GM10266 (cell line): ENCODE data around the gene TRIM15.
"Not testable (repeated sequence)": the region's sequence is repeated elsewhere in the genome, so short reads cannot be mapped to it uniquely, and the experiment has no call there.

ENCODE experiments used
- DNase-seq: peaks from one replicate; pipeline ENCODE4 v3.0.0; 2012; ENCODE audit errors: extremely low spot score
- TF ChIP-seq, protein P1 (sequence below): IDR thresholded peaks from 2 replicates; pipeline ENCODE4 v1.5.1; 2012; ENCODE audit warnings: mild to moderate bottlenecking, low read depth; ENCODE audit not compliant: control insufficient read depth, insufficient read depth; ENCODE audit errors: missing control alignments

Gene TRIM15

DNA sequence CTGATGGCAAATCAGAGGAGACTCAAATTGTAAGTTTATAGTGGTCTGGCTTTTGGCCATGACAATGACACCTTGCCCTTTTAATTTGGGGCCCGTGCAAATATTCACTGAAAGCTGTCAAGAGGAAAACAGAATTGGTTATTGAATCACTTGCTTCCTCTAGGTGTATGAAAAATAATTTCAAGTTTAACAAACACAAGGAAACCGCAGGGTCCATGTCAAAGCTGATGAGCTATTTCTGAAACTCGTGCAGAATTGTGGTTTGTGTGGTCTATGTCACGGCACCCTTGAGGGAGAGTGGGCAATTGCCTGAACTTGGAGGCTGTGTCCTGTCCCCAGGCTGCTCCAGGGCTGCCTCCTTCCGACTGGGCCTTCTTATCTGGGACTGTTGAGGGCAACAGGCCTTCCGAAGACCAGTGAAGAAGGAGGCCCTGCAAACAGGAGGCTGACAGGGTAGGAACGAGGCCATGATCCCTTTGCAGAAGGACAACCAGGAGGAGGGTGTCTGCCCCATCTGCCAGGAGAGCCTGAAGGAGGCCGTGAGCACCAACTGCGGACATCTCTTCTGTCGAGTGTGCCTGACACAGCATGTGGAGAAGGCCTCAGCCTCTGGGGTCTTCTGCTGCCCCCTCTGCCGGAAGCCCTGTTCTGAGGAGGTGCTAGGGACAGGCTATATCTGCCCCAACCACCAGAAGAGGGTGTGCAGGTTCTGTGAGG, 26.6 kb upstream of the TRIM15 start:
- no peak for DNase-seq
- TF ChIP-seq, protein P1, sequence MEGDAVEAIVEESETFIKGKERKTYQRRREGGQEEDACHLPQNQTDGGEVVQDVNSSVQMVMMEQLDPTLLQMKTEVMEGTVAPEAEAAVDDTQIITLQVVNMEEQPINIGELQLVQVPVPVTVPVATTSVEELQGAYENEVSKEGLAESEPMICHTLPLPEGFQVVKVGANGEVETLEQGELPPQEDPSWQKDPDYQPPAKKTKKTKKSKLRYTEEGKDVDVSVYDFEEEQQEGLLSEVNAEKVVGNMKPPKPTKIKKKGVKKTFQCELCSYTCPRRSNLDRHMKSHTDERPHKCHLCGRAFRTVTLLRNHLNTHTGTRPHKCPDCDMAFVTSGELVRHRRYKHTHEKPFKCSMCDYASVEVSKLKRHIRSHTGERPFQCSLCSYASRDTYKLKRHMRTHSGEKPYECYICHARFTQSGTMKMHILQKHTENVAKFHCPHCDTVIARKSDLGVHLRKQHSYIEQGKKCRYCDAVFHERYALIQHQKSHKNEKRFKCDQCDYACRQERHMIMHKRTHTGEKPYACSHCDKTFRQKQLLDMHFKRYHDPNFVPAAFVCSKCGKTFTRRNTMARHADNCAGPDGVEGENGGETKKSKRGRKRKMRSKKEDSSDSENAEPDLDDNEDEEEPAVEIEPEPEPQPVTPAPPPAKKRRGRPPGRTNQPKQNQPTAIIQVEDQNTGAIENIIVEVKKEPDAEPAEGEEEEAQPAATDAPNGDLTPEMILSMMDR = no peak

DNA sequence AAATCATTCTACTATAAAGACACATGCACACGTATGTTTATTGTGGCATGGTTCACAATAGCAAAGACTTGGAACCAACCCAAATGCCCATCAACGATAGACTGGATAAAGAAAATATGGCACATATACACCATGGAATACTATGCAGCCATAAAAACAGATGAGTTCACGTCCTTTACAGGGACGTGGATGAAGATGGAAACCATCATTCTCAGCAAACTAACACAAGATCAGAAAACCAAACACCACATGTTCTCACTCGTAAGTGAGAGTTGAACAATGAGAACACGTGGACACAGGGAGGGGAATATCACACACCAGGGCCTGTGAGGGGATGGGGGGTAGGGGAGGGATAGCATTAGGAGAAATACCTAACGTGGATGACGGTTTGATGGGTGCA, 23.1 kb upstream of the TRIM15 start:
- DNase-seq = not testable (repeated sequence)

DNA sequence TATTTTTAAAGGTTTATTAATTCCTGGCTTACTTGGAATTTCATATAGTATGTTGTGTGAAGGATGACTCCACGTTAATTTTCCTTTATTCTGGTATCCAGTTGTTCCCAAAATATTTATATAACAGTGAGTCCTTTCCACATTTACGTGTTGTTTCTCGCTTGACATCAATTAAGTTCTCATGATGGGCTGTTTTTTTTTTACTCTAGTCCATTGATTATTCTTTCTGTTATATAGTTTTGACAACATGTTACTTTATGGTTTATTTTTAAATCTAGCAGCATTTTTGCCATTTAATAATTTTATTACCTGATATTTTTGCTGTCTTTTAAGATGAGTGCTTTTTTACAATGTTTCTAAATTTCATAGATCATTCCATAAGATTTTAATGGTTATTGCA, 20.7 kb upstream of the TRIM15 start:
- DNase-seq = no peak
- TF ChIP-seq, protein P1 = no peak

DNA sequence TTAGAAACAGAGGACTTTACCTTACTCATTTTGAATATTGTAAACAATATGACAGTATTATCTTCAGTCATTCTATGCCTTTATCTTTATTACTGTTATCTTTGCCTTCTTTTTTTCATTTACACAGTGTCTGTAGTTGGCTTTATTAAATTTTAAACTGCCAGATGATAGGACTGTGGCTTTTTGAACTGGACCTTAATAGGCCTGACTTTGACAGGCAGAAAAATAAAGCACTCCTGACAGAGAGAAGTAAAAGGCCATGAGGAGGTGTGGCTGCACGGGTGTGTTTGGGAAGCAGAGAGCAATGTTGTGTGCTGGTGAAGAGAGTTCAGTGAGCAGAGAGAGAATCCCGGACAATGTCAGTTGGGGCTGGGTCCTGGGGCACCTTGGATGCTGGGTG, 19.6 kb upstream of the TRIM15 start:
- TF ChIP-seq, protein P1 = no peak
- DNase-seq = no peak

DNA sequence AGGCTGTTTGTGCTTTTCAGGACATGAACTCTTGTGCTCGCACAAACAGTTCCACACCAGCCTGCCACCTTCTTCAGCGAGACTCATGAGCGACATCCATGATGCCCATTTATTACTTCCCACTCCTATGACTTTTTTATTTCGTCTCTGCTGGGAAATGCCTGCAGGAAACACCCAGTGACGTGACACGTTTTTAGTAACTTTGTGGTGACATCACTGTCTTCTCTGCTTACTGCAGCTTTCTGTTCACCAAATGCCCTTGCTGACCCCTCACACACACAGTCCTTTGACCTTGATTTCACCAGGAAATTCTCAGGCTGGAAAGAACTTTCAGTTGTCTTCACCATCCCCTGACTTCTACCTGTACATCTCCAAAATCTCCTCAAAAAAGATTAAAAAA, 18.5 kb upstream of the TRIM15 start:
- no peak for DNase-seq
- TF ChIP-seq, protein P1 = no peak

DNA sequence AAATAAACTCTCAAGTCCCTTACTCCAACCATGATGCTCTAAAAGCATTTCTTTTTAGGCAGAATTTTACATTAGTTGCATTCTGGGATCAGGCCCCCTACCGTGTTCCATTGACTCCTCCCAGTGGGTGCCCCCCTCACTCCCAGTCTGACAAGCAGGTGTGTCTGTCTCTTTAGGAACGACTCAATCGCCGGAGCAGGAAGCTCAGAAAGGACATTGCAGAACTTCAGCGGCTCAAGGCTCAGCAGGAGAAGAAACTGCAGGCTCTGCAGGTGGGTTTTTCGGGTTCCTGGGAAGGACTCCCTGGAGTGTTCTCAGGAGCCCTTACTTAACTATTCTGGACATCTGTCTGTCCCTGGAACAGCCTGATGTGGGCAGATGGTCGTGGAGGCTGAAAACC, 17.5 kb upstream of the TRIM15 start:
- TF ChIP-seq, protein P1 = no peak
- DNase-seq = no peak

DNA sequence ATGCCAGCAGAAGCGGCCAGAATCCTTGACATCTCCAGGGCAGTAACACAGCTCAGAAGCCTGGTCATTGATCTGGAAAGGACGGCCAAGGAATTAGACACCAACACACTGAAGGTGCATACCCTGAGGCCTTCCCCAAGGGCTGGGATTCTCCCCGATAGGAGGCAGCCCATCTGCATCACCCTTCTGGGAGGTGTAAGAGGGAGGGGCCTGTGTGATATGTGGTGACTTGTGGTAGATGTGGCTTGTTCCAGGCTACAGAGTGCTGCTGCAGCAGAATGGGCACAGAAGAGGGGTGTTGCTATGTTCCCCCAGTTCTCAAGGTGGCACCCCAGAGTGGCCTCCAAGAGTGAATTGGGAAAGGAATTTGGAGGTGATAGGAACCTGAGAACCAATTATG, 16.2 kb upstream of the TRIM15 start:
- DNase-seq = no peak
- TF ChIP-seq, protein P1 = no peak

DNA sequence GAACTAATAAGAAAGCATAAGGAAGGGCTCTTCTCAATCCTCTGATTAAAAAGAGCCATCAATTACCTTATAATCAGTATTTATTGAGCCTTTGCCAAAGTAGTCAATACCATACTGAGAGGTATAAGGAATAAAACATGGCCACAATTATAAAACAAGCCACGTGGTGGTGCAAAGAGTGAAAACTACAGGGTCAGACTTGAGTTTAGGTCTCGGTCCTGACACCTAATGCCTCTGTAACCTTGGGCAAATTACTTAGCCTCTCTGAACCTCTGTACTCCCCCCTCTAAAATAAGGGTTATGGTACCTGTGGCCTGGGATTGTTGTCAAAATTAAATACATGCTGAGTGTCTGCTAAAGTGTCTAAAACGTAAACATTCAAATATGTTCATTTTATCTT, 14.1 kb upstream of the TRIM15 start:
- TF ChIP-seq, protein P1 = no peak
- DNase-seq = no peak
